ENCODE results near the gene MMP3. TPM values are rescaled to one million over a fixed set of nuclear protein-coding genes. Genes with fewer than 3 reads are reported as not detected.

Gene MMP3
- total and polyA plus RNA-seq, 2 donors (not counting 3 experiments of a cell fraction or from before 2014, with no cell fraction given) = not detected

- peaks cover 10 to 13% of the 10 kb centered on the region in 2 experiments for H3K27me3 ChIP-seq (ENCODE audit: control insufficient read depth in 2 of 2, insufficient read depth in 2 of 2, low read length in 2 of 2)
- H3K36me3 ChIP-seq (ENCODE audit: control insufficient read depth in 2 of 2, extremely low read depth in 1 of 2, insufficient read depth in 2 of 2, low read length in 2 of 2) = no peaks in the 10 kb centered on the region
- intact Hi-C loops (cut with micrococcal nuclease) = loop anchor here (1.0 kb wide), 3 partner anchors 9 to 244 kb away; no protein-coding TSS in a partner anchor
- H3K9me3 ChIP-seq (replicated peaks; ENCODE audit: control insufficient read depth, insufficient read depth, low read length) = no peaks in the 10 kb centered on the region
- peak; percentile 50 for FAIRE-seq
- H3K4me1 ChIP-seq (ENCODE audit: control insufficient read depth, extremely low read depth, insufficient read depth, low read length) = no peaks in the 10 kb centered on the region
- H3K4me3 ChIP-seq (replicated peaks in 1 of 3; ENCODE audit: insufficient read depth in 1 of 3, low read depth in 1 of 3, low read length in 3 of 3) = no peak overlapping the region
- no peaks in the 10 kb centered on the region for H3K9me1 ChIP-seq (replicated peaks; ENCODE audit: control insufficient read depth, extremely low read depth, insufficient read depth, low read length)
- CTCF ChIA-PET = interaction anchor here (1.3 to 2.2 kb wide), 4 partner anchors 9 to 132 kb away, joined by 4 to 9 read pairs (median 6); no protein-coding TSS in a partner anchor
- no peak for TF ChIP-seq EZH2 (IDR thresholded peaks at IDR 0.05; ENCODE audit: borderline replicate concordance, low read depth, low read length, severe bottlenecking)
- no peak for TF ChIP-seq FOS (IDR thresholded peaks at IDR 0.05; ENCODE audit: borderline replicate concordance, insufficient read depth, low read length)
- peak; percentile 69 for TF ChIP-seq GATA2 (IDR thresholded peaks at IDR 0.05; ENCODE audit: insufficient read depth, insufficient read length, low read depth, low read length)
- TF ChIP-seq CTCF (IDR thresholded peaks at IDR 0.05; ENCODE audit: extremely low read depth in 1 of 2, insufficient read depth in 1 of 2, low read depth in 1 of 2, low read length in 2 of 2) = peak; percentile 28 to 43
- no peak overlapping the region for H3K27ac ChIP-seq (ENCODE audit: insufficient read depth, low read depth, low read length)
- dilution Hi-C loops (cut with MboI; ENCODE audit: extremely low pct_ligation_motif_present, low sequenced_read_pairs) = no loop called here
- H2AFZ ChIP-seq (ENCODE audit: low read depth, low read length) = peak overlapping the region; percentile 61
- H4K20me1 ChIP-seq (replicated peaks; ENCODE audit: control insufficient read depth, extremely low read depth, insufficient read depth, low read length) = no peaks in the 10 kb centered on the region
- H3K4me2 ChIP-seq (ENCODE audit: insufficient read depth, low read length) = no peak overlapping the region
- H3K79me2 ChIP-seq (ENCODE audit: control insufficient read depth, insufficient read depth, low read length) = no peaks in the 10 kb centered on the region
- POLR2A ChIA-PET = no interaction called here
- H3K9ac ChIP-seq (replicated peaks; ENCODE audit: extremely low read depth, insufficient read depth, low read length) = no peak overlapping the region
- peak; percentile 34 for DNase-seq (ENCODE audit: low read depth, low spot score)
- BruUV-seq (replicated peaks) = no TSS peak
Measured at GRCh38 chr11:102810950-102811660, 32.3 kb downstream of the MMP3 start.
